Kidney epithelial cell (primary cell): Measurements from ENCODE around the gene PLA2G2D. TPM values are rescaled to one million over a fixed set of nuclear protein-coding genes. Genes with fewer than 3 reads are reported as not detected.

Source experiments
- DNase-seq: peaks from one replicate; pipeline ENCODE4 v3.0.0-alpha.2; 2010; ENCODE audit warnings: low read depth
- H3K27me3 ChIP-seq: 2 replicates; pipeline ENCODE4 v1.6.0; 2011; ENCODE audit warnings: low read length; ENCODE audit not compliant: control insufficient read depth, insufficient read depth
- H3K36me3 ChIP-seq: 2 replicates; pipeline ENCODE4 v1.5.1; 2011; ENCODE audit warnings: low read length; ENCODE audit not compliant: control insufficient read depth, insufficient read depth
- H3K4me3 ChIP-seq: 2 replicates; pipeline ENCODE4 v1.5.1; 2011; ENCODE audit warnings: low read depth, mild to moderate bottlenecking, control low read depth, low read length
- total RNA-seq: library from RNA; depleted of rRNA; stranded (reverse); fragments of >200 nt; gene quantifications from 2 replicates; pipeline ENCODE4 v1.2.3, GENCODE V29; 2015
- TF ChIP-seq, protein P1 (sequence below): IDR thresholded peaks from 2 replicates; pipeline ENCODE4 v1.5.1; 2011; ENCODE audit warnings: mild to moderate bottlenecking, moderate library complexity, low read length, control low read depth, inconsistent platforms; ENCODE audit not compliant: insufficient read depth, poor library complexity, severe bottlenecking

The PLA2G2D gene
- total RNA-seq, 1 donor from 2014 or later: not detected

DNA sequence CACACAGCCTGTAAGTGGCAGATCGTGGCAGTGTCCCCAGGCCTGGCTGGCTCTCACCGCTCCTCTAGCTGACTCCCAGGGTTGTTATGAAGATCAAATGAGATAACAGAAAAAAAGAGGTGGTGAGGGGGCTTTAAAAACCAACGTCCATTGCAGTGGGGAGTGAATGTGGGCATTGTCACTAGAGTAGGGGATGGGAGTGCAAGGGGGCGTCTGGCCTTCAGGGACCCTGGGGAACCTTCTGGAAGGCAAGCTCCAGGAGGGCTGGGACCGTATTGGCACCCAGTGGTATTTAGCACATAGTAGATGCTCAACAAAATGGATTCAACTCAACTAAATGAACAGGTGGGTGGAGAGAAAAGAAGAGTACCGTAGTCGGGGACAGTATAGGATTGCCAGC lies 3.4 kb downstream of the PLA2G2D start:
- H3K4me3 ChIP-seq: no peak overlapping the region
- no peaks in the 10 kb centered on the region for H3K36me3 ChIP-seq
- peaks cover 8% of the 10 kb centered on the region for H3K27me3 ChIP-seq
- no peak for DNase-seq
- TF ChIP-seq, protein P1, sequence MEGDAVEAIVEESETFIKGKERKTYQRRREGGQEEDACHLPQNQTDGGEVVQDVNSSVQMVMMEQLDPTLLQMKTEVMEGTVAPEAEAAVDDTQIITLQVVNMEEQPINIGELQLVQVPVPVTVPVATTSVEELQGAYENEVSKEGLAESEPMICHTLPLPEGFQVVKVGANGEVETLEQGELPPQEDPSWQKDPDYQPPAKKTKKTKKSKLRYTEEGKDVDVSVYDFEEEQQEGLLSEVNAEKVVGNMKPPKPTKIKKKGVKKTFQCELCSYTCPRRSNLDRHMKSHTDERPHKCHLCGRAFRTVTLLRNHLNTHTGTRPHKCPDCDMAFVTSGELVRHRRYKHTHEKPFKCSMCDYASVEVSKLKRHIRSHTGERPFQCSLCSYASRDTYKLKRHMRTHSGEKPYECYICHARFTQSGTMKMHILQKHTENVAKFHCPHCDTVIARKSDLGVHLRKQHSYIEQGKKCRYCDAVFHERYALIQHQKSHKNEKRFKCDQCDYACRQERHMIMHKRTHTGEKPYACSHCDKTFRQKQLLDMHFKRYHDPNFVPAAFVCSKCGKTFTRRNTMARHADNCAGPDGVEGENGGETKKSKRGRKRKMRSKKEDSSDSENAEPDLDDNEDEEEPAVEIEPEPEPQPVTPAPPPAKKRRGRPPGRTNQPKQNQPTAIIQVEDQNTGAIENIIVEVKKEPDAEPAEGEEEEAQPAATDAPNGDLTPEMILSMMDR: no peak

DNA sequence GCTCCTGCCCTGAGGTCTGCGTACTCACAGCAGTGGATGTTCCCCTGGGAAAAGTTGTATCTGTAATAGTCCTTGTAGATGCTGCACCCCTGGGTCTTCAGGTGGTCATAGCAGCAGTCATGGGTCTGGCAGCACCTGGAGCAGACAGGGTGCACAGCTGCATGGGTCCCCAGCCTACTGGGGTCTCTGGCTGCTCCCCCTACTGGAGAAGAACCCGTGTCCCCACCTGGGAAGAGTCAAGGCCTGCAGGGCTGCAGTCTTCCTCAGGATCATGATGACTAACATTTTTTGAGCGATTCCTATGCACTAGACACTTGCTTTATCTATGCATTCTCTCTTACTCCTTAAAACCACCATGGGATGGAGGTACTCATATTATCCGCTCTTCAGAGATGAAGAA lies 3.9 kb downstream of the PLA2G2D start:
- TF ChIP-seq, protein P1: no peak
- H3K4me3 ChIP-seq: no peak overlapping the region
- no peaks in the 10 kb centered on the region for H3K36me3 ChIP-seq
- no peak for DNase-seq
- peaks cover 5% of the 10 kb centered on the region for H3K27me3 ChIP-seq

DNA sequence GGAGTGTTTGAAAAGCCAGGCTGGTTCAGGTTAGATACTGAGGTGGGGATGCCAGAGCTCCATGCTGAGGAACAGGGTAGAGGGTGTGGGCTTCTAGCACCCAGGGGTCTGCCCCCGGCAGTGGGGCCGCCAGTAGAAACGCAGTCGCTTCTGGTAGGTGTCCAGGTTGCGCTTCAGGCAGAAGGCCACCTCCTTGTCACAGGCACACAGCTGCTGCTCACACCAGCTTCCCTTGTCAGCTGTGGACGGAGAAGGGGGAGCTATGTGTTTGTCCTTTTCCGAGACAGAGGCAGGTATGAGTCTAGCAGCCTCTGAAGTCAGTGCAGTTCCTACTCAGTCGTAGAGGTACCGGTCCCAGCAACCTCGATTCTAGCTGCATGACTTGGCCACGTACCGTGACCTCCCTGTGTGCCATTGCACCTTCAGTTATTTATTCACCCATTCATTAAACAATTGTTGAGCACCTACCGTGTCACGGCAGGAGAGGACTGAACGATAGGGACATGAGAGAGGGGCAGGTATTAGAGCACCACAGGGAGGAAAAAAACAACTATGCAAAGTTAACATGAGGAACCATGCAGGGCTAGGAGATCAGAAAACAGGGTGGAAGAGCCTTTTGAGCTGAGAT lies 5.2 kb downstream of the PLA2G2D start:
- DNase-seq: no peak
- no peak overlapping the region for H3K4me3 ChIP-seq
- TF ChIP-seq, protein P1: no peak
- H3K36me3 ChIP-seq: no peaks in the 10 kb centered on the region
- peaks cover 4% of the 10 kb centered on the region for H3K27me3 ChIP-seq

DNA sequence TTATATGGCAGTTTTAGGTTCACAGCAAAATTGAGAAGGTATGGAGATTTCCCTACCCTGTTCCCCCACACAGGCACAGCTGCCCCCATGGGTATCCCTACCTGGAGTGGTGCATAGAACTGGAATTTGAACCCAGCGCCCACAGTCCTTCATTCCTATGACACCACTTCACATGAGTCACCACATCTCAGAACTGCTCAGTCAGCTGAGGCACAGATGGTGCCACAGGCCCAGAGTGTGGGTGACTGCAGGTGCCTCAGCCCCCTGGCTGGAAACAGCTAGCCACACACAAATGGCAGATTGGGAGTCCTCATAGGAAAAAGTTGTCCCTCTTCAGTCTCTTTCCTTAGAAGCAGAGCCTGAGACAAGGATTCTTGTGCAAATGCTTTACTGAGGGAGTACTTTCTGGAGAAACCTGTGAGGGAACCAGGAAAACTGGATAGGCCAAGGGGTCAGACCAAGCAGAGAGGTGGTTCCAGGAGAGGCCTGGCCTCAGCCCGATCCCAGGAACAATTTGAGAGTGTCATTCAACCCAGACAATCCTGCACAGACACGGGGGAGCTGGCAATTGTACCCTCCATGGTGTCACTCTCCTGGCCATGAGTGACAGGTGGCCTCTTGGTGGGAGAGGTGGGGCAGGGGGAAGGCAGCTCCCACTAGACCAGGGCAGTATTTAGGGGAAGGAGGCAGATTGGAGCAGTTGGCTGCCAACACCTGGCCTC lies 6.9 kb downstream of the PLA2G2D start:
- no peak overlapping the region for H3K4me3 ChIP-seq
- DNase-seq: no peak

DNA sequence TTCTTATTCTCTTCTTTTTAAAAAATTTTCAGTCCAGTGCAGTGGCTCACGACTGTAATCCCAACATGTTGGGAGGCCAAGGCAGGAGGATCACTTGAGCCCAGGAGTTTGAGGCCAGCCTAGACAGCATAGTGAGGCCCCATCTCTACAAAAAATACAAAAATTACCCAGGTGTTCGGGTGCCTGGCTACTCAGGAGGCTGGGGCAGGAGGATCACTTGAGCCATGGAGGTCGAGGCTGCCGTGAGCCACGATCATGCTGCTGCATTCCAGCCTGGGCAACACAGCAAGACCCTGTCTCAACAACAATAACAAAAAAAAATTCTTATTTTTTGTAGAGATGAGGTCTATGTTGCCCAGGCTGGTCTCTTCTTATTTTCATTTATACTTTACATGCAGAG lies 7.9 kb downstream of the PLA2G2D start:
- H3K36me3 ChIP-seq: no peaks in the 10 kb centered on the region
- no peak for DNase-seq
- no peak overlapping the region for H3K4me3 ChIP-seq
- H3K27me3 ChIP-seq: no peaks in the 10 kb centered on the region
- TF ChIP-seq, protein P1: no peak

More for the DNA sequence above, 6.9 kb downstream of the PLA2G2D start:
- TF ChIP-seq, protein P1: no peak
- Histone ChIP-seq H3K27me3 (no peaks in the 10 kb centered on the region), H3K36me3 (no peaks in the 10 kb centered on the region)

DNA sequence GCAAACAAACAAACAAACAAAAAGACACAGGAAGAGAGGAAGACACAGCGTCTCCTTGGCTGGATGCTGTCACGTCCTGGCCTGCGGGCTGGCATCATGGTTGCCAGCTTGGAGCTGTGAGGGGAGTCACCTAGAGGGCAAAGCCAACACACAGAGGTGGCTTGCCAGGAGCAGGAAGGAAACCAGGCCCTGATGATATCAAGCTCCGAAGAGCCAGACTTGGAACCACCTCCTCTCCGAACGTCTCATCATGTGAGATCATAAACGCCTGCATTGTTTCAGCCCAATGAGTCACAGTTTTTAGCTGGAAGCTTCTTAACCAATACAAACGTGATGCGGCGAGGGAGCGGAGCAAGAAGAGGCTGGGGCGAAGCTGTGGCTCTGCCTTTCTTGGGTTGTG lies 8.7 kb downstream of the PLA2G2D start:
- DNase-seq: no peak

More for the DNA sequence above, 8.7 kb downstream of the PLA2G2D start:
- Histone ChIP-seq H3K36me3 (no peaks in the 10 kb centered on the region), H3K4me3 (no peak overlapping the region), H3K27me3 (no peaks in the 10 kb centered on the region)
- TF ChIP-seq, protein P1: no peak
